ENCODE results near the gene PFDN1.

PFDN1 gene

DNA sequence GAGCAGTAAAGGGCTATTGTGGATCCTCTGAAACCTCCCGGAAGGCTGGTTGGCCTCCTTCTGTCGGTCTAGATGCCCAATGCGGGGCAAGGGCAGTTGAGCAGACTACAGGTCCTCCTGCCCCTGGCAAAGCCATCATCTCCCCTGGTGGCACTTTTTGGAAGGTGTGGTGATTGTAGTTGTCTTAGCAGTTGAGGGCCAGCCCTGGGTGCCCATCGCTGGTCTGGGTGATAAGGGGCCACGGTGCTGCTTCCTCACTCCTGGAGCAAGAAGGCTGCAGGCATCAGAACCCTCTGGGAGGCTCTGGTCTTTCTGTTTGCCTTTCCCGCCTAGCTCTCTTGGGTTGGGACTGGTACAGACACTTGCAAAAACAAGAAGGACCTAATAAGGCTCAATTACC, 64.1 kb downstream of the PFDN1 start:
- DNase-seq (ENCODE audit: low read depth) = no peak

DNA sequence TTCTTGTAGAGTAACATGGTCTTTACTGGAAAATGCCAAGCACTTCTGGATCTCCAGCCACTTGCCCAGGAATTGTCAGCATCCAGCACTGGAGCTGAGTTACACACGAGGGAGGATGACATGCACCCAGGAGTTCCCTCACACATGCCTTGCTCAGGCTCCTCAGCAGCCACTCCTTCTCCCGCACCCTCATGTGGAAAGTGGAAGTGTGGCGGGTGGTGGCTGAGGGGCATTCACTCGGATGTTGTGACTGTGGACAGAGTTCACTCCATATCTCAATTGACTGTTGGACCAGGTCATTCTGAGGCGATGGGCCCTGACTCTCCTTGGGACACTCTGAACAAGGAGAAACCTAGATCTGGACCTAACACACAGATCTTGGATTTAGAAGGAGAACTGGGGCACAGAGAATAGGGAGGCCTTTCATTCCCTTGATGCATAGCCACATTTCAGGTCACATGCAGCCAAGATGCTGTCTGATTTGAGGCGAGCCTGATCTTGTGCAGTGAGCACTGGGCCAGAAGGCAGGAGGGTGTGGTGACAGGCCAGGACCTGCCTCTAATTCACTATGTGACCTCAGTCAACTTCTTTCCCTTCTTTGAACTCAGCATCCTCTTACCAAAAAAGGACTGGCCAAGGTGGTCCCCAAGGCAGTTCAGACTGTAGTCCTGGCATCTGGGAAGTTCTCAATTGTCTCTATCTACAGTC, 65.9 kb downstream of the PFDN1 start:
- DNase-seq (ENCODE audit: low read depth) = no peak

DNA sequence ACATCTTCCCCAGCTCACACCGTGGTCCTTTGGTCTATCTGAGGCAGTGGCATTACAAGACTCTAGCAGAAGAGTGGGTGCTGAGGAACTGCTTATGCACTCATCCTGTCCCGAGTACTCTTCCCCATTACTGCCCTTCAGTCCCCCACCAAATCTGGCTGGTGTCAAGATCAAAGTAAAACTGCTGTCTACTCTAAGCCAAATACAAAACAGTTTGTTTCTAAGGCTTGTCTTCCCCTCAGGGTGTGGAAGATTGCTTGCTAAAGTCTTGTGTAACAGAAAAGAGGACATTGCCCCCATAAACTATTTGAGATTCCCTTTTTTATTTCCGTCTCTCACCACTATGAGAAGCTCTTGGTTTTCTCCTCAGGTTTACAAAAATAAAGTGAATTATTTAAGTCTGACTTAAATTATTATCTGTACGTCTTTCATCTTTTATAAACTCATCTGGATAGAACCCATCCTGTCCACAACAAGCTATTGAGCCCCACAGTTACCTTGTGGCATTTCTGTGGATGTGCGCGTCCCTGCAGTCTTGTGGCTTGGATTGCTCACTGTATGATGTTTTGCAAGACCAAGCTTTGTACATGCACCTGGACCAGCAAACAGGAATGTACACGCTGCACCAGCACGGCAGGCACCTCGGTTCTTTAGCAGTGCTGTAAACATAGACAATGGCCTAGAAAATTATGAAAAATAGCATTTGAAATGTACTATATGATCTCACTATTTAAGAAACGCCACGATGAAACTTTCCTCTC, 66.9 kb downstream of the PFDN1 start:
- DNase-seq (ENCODE audit: low read depth) = no peak

DNA sequence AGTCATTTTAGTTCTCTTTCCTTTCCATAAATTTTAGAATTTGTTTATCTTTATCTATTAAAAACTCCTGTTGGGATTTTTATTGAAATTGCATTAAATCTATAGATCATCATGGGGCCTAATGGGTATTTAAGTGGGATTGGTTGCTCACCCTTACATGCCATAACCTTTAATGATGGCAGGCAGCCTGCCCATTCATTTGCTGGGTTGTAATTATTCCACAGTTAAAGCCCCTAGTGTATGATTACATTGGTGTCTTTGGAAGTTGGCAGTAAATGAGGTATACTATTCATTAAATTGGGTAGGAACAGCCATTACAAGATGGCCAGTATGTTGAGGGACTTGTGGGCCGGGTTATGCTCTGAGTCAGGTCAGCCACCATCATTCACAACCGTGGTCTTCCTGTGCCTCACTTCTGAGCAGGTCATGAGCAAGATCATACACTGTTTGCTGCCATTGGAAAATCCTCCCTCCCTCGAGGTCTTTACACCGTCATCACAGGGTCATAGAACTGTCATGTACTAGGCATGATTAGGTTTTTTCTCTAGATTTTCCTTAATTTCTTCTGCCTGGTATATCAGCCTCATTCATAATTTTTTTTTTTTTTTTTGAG, 68.4 kb downstream of the PFDN1 start:
- no peak for DNase-seq (ENCODE audit: low read depth)

DNA sequence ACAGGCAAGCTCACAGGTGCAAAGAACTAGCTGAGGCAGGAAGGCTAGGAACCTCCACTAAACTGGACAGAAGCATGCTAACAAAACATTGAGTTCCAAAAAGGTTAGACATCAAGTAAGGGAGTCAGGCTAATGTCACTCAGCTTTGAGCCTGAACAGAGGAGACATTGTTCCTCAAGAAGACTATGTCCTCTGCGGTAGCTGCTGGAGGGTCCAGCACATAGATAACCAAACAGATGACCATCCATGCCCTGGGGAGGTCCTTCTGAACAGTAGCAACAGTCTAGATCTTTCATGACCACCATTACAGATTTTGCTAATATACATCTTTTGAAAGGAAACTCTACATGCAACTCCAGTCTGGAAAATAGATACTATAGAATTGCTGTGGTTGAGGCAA, 70.2 kb downstream of the PFDN1 start:
- DNase-seq (ENCODE audit: low read depth) = no peak

DNA sequence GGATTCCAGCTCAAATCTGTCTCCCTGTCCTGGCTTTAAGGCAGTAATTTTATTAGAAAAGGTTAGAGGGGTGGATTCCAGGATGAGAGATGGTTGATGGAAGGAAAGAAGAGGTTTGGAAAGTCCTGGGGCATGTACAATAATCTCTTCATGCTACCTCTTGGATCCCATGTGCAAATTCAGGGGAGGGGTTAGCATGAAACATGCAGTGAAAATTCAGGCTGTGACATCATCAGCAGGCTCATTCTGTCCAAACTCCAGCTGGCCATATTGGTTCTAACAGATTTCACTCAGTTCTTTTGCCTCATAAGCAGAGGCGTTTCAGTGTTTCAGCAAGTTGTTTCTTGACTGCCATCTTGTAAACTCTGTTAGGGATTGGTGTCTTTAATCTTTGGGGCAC, 72.5 kb downstream of the PFDN1 start:
- DNase-seq (ENCODE audit: low read depth) = no peak

DNA sequence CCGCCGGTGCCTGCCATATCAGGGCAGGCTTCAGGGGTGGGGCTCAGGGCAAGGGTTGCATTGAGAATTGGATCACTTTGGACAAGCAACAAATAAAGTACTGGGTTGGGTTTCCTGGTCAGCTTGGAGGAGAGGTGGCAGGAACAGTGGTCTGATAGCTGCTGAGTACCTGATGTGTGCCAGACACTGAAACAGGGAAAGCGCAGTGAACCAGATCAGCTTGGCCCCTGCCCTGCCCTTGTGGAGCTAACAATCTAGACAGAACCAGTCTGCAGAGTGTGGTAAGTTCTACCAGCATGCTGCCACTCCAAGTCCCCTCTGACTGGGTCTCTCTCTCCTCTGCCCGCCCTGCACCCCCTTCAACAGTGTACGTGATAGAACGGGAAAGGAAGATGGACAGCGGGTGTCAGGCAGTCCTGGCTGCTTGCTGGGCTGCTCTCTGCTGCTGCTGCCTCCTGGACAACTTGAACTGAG, 74.5 kb downstream of the PFDN1 start:
- DNase-seq (ENCODE audit: low read depth) = no peak

DNA sequence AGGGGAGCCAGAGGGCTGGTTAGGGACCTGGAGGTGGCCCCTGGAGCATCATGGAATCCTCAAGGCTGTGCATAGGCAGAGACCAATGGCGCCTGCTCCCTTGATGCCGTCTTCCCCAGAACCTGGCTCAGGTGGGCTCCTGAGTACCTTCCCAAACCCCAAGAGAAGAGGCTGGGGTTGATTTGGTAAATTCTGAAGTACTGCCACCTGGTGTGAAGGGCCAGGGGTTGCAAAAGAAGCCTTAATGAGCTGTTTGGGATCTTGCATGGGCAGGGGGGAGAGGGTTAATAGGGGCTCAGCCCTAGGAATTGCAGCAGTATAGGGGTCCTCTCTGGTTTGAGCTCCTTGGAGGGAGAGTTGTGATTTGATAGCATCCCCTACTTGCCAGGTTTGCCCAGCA, 75.9 kb downstream of the PFDN1 start:
- DNase-seq (ENCODE audit: low read depth) = no peak

DNA sequence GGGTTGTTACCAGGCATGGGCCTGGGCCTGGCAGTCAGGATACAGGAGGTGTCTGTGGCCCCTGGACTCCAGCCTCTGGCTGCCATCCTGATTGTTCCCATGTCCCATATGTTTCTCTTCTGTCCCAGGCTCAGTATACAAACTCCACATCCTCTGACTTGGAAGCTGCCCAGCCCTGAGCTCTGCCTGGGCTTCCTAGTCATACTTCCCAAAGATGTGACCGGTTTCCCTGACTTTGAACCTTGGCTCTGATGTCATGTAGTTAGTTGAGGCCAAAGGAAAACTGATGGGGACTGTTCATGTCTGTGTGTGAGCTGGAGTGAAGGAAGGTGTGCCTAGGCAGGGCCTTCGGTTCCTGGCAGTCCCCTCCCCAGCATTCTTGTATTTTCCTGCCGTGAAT, 77.5 kb downstream of the PFDN1 start:
- no peak for DNase-seq (ENCODE audit: low read depth)

DNA sequence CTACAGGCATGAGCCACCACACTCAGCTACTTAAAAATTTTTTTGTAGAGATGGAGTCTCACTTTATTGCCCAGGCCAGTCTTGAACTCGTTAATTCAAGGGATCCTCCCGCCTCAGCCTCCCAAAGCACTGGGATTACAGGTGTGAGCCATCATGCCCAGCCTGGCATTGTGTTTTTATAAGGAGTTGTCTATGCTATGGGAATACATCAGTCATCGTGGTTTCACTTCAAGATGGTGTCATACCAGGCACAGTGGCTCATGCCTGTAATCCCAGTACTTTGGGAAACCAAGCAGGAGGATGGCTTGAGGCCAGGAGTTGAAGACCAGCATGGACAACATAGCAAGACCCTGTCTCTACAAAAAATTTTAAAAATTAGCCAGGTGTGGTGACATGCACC, 78.2 kb downstream of the PFDN1 start:
- DNase-seq (ENCODE audit: low read depth) = no peak

DNA sequence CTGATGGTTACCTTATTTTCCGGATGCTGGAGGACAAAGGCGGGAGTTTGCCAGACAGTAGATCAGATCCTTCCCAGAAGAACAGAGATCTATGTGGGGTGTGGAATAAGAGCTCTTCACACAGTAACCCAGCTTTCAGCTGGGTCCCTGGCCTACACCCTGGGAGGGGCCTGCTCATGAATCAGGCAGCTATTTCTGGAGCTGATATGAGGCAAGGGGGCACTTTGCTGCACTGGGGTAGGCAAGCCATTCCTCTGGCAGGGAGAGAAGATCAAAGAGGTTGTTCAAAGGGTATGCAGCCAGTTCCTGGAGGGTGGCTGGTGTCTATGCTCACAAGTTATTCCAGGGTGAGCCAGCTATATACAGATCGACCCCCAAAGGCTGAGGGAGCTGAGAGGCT, 79.3 kb downstream of the PFDN1 start:
- no peak for DNase-seq (ENCODE audit: low read depth)

DNA sequence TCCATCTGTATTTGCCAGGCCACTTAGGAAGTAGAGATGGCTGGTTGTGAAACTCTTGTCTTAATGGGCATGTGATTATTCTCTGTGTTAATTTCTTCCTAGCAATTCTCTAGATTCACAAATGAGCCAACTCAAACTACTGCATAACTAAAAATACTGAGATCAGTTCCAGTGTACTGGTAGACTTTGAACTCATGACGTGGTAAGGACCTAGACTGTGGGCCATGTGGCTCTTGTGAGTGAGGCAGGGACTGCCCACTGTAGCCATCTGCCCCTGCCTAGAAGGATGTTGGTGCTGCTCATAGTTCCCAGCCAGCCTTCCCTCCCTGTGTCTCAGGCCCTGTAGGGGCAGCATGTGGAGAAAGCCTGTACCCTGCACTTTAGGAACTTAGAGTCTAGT, 80.5 kb downstream of the PFDN1 start:
- DNase-seq (ENCODE audit: low read depth) = no peak

DNA sequence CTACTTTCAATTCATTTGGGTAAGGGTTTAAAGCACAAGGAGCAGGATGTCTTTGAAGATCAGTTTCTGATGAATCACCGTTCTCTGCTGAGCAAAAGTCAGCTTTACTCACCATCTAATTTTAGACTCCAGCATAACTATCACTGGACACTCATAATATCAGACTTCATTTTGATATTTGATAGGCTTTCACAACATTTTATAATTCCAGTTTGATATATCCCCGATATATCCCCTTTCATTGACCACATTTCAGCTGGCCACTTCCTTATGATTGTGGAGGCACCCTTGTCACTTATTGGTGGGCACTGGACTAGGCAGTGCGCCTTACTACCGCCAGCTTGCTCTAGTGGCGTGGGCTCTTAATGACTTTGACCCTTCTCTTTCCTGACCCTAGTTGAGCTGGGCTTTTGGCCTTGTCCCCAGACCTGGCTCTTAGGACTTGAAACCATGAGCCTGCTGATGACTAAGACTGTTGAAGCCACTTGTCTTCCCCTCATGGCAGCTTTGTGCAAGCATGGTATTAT, 81.1 kb downstream of the PFDN1 start:
- no peak for DNase-seq (ENCODE audit: low read depth)

DNA sequence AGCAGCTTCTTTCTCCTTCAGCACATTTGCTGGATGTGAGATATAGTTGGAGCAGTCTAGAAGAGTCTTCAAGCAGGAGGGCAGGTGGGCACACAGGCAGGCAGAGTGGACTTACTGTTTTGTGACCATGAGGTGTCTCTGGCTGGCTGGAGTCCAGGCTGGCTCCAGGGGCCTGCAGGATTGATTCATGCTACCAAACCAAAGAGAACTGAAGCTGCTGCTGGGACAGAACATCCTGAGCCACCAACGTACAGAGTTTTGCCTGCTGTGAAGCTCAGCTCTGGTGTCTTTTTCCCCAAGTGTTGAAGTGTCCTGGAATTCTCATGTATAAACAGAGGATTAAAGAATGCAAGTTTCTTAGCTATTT, 82.2 kb downstream of the PFDN1 start:
- DNase-seq (ENCODE audit: low read depth) = no peak

DNA sequence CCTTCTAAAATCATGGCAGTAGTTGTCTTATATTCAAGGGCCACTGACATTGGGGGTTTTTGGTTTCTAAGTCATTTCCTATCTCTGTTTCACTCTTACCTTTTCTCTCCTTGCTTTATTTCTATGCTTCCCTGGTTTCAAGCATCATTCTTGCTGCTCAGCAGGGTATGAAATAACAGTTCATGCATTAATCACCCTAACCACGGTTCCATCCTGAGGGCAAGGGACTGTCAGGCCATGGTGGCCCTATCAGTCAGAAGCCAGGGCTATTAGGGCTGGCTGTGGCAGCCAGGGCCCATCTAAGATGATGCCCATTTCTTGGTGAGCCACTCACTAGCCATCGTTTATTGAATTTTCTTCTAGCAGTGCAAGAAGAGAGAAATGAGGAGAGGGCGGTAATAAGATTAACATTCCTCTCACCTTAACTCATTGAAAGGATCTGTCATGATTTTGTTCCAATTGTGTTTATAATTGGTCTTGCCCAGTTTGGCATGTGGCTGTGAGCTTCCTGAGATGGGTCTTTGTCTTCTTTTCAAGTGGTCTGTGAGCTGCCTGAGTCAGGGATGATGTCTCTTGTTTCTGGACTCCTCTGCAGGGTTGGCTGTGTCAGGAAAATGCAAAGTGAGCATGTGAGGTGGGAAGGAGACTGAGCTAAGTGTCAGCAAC, 82.7 kb downstream of the PFDN1 start:
- DNase-seq (ENCODE audit: low read depth) = no peak

DNA sequence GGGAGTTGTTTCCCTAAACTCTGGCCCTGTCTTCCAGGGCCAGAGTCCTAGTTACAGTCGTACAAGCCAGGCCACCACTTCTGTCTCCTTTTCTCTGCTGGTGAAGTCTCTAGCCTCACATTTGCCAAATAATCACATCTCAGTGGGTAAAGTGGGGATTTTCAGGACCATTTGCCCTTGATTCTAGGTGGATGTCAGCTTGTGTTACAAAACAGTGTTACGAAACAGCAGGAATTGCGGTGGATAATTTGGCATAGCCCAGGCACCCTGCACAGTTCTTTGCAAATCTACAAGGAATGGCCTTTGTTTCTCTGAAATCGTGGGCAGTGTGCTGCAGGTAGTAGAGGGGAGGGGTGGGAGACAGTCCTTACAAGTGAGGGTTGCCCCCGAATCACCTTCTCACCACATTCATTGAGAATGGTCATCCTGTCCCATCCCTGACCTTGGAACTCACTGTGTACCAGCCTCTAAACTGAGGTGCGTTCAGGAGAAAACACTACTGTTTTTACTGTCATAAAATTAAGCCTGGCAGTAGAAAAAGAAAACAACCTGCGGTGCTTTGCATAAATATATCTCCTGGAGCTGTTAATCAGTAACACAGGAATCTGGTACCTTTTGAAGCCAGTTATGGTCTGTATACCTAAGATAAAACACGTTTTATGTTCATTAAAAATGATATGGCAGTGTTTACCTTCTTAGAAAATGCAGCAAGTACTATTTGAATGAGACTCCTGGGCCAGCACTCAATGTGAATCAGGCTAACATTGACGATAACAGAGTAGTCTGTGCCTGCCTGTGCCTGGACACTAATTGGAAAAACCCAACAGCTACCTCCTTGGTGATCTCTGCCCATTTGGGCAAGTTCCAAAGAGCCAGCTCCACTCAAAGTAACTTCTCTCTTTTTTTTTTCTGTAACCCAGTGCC, 83.6 kb downstream of the PFDN1 start:
- DNase-seq (ENCODE audit: low read depth) = no peak

DNA sequence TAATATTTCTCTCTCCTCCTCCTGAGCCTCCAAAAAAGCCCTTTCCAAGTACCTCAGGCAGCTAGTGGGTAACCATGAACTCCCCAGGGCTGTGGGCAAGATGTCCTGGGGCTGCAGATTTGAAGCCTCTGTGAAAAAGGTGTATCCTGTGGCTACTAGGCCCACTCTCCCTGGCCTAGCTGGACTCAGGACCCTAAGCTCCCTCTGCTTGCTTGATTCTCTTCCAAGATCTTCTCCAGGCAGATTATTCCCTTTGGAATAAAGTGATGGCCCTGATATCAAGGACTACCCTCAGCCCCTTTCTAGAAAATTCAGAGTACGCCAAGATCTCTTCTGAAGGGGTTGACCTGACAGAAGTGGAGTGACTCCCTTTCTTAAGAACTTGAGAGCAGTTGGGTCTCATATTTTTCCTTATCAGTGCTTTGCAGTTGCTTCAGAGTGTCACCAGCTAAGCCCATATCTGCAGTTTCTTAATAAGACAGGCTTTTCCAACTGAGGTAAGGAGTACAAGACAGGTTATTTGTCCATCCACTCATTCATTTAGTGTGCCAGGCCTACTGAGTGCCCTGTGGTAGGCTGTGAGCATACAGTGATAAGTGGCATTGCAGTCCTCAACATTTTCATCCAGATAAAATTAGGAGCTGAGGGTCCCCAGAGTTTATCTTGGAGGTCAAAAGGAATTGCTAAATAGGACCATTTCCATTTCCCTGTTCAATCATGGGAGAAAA, 85.4 kb downstream of the PFDN1 start:
- DNase-seq (ENCODE audit: low read depth) = no peak

DNA sequence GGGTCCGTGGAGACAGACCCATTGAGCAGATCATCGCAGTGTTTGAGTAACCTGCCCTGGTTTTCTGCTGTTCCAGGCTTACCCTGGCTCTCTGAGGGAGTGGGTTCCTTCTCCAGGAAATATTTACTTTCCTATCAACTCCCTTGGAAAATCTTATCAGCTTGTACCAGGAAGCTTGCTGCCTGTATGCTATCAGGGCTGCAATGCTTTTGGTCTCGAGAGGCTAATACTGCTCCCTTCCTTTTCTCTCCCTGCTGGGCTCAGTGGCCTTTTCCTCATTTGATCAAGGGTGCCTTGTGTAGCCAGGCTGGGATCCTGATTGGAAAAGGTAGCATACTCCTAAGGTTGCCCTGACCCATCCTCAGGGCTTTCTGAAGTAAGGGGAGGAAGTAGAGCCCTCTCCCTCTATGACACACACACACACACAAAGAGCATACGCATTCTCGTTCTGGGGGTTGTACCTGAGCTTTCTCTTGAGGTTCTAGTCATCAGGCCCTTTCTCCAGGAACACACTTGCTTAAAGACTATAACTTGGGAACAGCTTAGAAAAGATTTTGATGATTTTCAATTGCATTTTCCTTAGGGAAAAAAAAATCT, 86.3 kb downstream of the PFDN1 start:
- no peak for DNase-seq (ENCODE audit: low read depth)

DNA sequence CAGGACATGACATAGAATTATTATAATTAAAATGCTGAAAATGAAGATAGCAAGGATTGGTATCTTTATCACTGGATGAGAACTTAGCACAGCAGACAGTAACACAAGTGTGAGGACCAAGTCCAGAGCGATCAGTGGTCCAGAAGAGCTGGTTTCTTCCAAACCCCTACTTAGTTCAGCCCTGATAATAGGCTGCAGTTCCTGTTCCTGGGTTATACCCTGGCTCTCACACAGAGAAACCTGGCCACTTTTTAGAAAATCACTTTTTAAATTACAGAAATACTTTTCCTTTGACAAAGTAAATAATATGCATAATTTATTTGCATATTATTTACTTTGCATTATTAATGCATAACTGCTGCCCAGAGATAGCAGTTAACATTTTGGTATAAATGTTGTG, 87.6 kb downstream of the PFDN1 start:
- no peak for DNase-seq (ENCODE audit: low read depth)

DNA sequence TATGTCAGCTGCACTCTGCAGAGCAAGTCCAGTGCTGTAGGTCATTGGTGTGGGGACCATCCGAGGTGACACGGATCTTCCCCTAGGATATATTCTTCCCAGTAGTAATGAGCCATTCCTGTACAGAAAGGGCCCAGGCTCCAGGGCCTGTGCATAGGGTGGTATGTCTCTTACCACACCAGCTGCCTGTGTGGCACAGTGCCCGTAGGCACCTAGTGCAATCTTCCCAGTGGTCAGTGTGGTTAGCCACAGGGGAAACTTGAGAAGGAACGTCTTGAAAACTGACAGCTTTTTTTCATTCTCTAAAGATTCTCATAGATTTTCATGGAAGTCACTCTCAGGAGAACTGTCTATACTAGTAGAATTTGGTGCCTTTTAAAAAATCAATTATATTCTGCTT, 88.1 kb downstream of the PFDN1 start:
- DNase-seq (ENCODE audit: low read depth) = no peak
